GM12865 (cell line): Measurements from ENCODE around the gene RADIL.

Source experiments
- DNase-seq: peaks from one replicate; pipeline ENCODE4 v3.0.0; 2010; ENCODE audit warnings: low read depth
- H3K4me3 ChIP-seq: 2 replicates; pipeline ENCODE4 v1.5.1; 2011; ENCODE audit warnings: mild to moderate bottlenecking, low read depth, low read length, control low read depth
- CTCF ChIP-seq: IDR thresholded peaks from 2 replicates; pipeline ENCODE4 v1.5.1; 2011; ENCODE audit warnings: low read length, control low read depth, low read depth, inconsistent platforms; ENCODE audit not compliant: insufficient read depth; ENCODE audit errors: missing control alignments

The RADIL gene

GRCh38 chr7:4765776-4766490 is 117.6 kb downstream of the RADIL start:
- no peak for TF ChIP-seq CTCF
- H3K4me3 ChIP-seq, result no peak overlapping the region
- DNase-seq, result no peak

GRCh38 chr7:4764402-4765007 is 119.0 kb downstream of the RADIL start:
- H3K4me3 ChIP-seq, result no peak overlapping the region
- TF ChIP-seq CTCF, result no peak
- no peak for DNase-seq

- TF ChIP-seq CTCF, result no peak
- DNase-seq, result no peak
- no peak overlapping the region for H3K4me3 ChIP-seq
Measured at GRCh38 chr7:4763794-4764185, 119.7 kb downstream of the RADIL start.

- TF ChIP-seq CTCF, result no peak
- no peak overlapping the region for H3K4me3 ChIP-seq
- DNase-seq, result no peak
Measured at GRCh38 chr7:4763091-4763793, 120.3 kb downstream of the RADIL start.

GRCh38 chr7:4762121-4763055 is 121.1 kb downstream of the RADIL start:
- no peak for DNase-seq
- TF ChIP-seq CTCF, result no peak
- no peak overlapping the region for H3K4me3 ChIP-seq

- H3K4me3 ChIP-seq, result no peak overlapping the region
- DNase-seq, result no peak
- TF ChIP-seq CTCF, result no peak
Measured at GRCh38 chr7:4760952-4761351, 122.6 kb downstream of the RADIL start.
